Lung (tissue), 12 donors: ENCODE measurements around the gene RBM8A. TPM values are rescaled to one million over a fixed set of nuclear protein-coding genes. Genes with fewer than 3 reads are reported as not detected.
A peak's percentile ranks its signal among the peaks of the same experiment; 100 is the strongest.

ENCODE experiments used
- ATAC-seq: fragments of 200-7000 bp; cut with Tn5 transposase; one replicate; pipeline ENCODE4 v1.9.1; 2020; ENCODE audit warnings: moderate number of reproducible peaks; ENCODE audit not compliant: insufficient read depth, low FRiP score
- DNase-seq, 3 donors: peaks; one replicate each; pipeline ENCODE4 v3.0.0-alpha.2; 2013 to 2017
- H3K27ac ChIP-seq, 2 donors: one replicate each; pipeline ENCODE4 v1.5.1; 2013; ENCODE audit warnings: mild to moderate bottlenecking in 2 of 2, moderate library complexity in 2 of 2, control low read depth in 1 of 2, inconsistent platforms in 1 of 2, low read depth in 1 of 2, low read length in 1 of 2
- H3K27me3 ChIP-seq, 3 donors: one replicate each; pipeline ENCODE4 v1.5.1; 2013; ENCODE audit warnings: low read length in 2 of 3; ENCODE audit not compliant: control insufficient read depth in 3 of 3, insufficient read depth in 3 of 3
- H3K36me3 ChIP-seq, 4 donors: one replicate each; pipeline ENCODE4 v1.5.1; 2013; ENCODE audit warnings: low read length in 4 of 4, mild to moderate bottlenecking in 1 of 4, moderate library complexity in 1 of 4; ENCODE audit not compliant: control insufficient read depth in 4 of 4, insufficient read depth in 4 of 4
- H3K4me1 ChIP-seq, 5 donors: one replicate each; pipeline ENCODE4 v1.5.1; 2013; ENCODE audit warnings: low read length in 5 of 5, mild to moderate bottlenecking in 2 of 5, moderate library complexity in 1 of 5; ENCODE audit not compliant: control insufficient read depth in 5 of 5, insufficient read depth in 5 of 5
- H3K4me3 ChIP-seq: one replicate; pipeline ENCODE4 v1.5.1; 2013; ENCODE audit warnings: mild to moderate bottlenecking, control low read depth, moderate library complexity
- H3K9ac ChIP-seq, 2 donors: one replicate each; pipeline ENCODE4 v1.5.1; 2013; ENCODE audit warnings: low read length in 2 of 2, control low read depth in 1 of 2; ENCODE audit not compliant: insufficient read depth in 1 of 2
- H3K9me3 ChIP-seq, 4 donors: one replicate each; pipeline ENCODE4 v1.5.1; 2013; ENCODE audit warnings: low read length in 3 of 4, mild to moderate bottlenecking in 1 of 4, moderate library complexity in 1 of 4; ENCODE audit not compliant: control insufficient read depth in 4 of 4, insufficient read depth in 3 of 4
- CTCF ChIP-seq: IDR thresholded peaks from 2 replicates; pipeline ENCODE4 v1.5.1; 2012; ENCODE audit warnings: mild to moderate bottlenecking; ENCODE audit errors: control extremely low read depth, extremely low read depth
- WGBS, 2 donors: extraction: QIAGEN DNeasy Blood & Tissue Kit; methylation state at CpG; one replicate each; pipeline ENCODE4 v1.1.7; 2013; 5-methylcytosine and 5-hydroxymethylcytosine counted together
- polyA plus RNA-seq, 2 donors: library from polyadenylated mRNA; stranded (reverse); fragments of 200-250 nt; gene quantifications; one replicate each; pipeline ENCODE4 v1.2.1, GENCODE V29; 2013
- total RNA-seq, 2 donors: library from RNA; depleted of rRNA in 1 of 2; stranded (reverse); fragments of >200 nt in 1 of 2; gene quantifications; one replicate each; pipeline ENCODE4 v1.2.1, GENCODE V29; 2014 to 2021
- donor health status: control.
- donor health status: control.
- donor health status: Bipolar disorder and iron deficiency.
- donor health status: healthy.
- donor health status: DM: yes; HTN: yes; CAD: no.

Gene RBM8A
- total and polyA plus RNA-seq, 4 donors, result 106 to 152 (median 125) TPM

- Histone ChIP-seq H3K9ac (no peak overlapping the region), H3K27me3 (peaks cover 0 to 8% (median 0%) of the 10 kb centered on the region in 3 donors), H3K9me3 (no peaks in the 10 kb centered on the region), H3K27ac (no peak overlapping the region), H3K36me3 (peaks cover 0 to 12% (median 4%) of the 10 kb centered on the region in 4 donors), H3K4me3 (no peak overlapping the region), H3K4me1 (peaks cover 0 to 28% (median 12%) of the 10 kb centered on the region in 5 donors)
- no peak for DNase-seq
- TF ChIP-seq CTCF, result no peak
- 95 to 98% methylated on average over 3 of the region's 3 CpGs for WGBS, 2 donors
- ATAC-seq, result no peak
Observed at GRCh38 chr1:145952903-145953302, 25.6 kb upstream of the RBM8A start.

GRCh38 chr1:145951526-145951925 is 24.2 kb upstream of the RBM8A start:
- WGBS, 2 donors, result 92 to 100% methylated on average over 1 of the region's 1 CpG
- peaks cover 0 to 26% (median 12%) of the 10 kb centered on the region in 5 donors for H3K4me1 ChIP-seq
- DNase-seq (no peak), ATAC-seq (no peak)
- H3K27me3 ChIP-seq, result peaks cover 0 to 8% (median 0%) of the 10 kb centered on the region in 3 donors
- no peak overlapping the region for H3K9ac ChIP-seq
- H3K9me3 ChIP-seq, result no peaks in the 10 kb centered on the region
- H3K27ac ChIP-seq, result peak overlapping the region in 1 of 2 donors; percentile 18
- H3K4me3 ChIP-seq, result no peak overlapping the region
- TF ChIP-seq CTCF, result no peak
- H3K36me3 ChIP-seq, result peaks cover 0 to 16% (median 9%) of the 10 kb centered on the region in 4 donors

GRCh38 chr1:145949219-145949618 is 21.9 kb upstream of the RBM8A start:
- TF ChIP-seq CTCF, result no peak
- DNase-seq, result no peak
- Histone ChIP-seq H3K4me3 (no peak overlapping the region), H3K9me3 (no peaks in the 10 kb centered on the region), H3K4me1 (peaks cover 0 to 4% (median 3%) of the 10 kb centered on the region in 5 donors), H3K36me3 (peaks cover 0 to 16% (median 10%) of the 10 kb centered on the region in 4 donors), H3K9ac (no peak overlapping the region), H3K27ac (no peak overlapping the region), H3K27me3 (no peaks in the 10 kb centered on the region)
- no peak for ATAC-seq
- 92 to 96% methylated on average over 4 of the region's 4 CpGs for WGBS, 2 donors

- DNase-seq (peak in 2 of 3 donors; percentile 16 to 54), ATAC-seq (no peak)
- Histone ChIP-seq H3K27me3 (no peaks in the 10 kb centered on the region), H3K36me3 (peaks cover 0 to 20% (median 13%) of the 10 kb centered on the region in 4 donors), H3K4me1 (peaks cover 0 to 3% (median 0%) of the 10 kb centered on the region in 5 donors), H3K27ac (peak overlapping the region in 1 of 2 donors; percentile 6), H3K4me3 (no peak overlapping the region), H3K9ac (no peak overlapping the region), H3K9me3 (no peaks in the 10 kb centered on the region)
- no peak for TF ChIP-seq CTCF
- 77 to 87% methylated on average over 4 of the region's 4 CpGs for WGBS, 2 donors
Observed at GRCh38 chr1:145947551-145947950, 20.3 kb upstream of the RBM8A start.
